OCI-LY1 (cell line): ENCODE data around the gene FARP1.

ENCODE experiments used
- H2AFZ ChIP-seq: fragments of 200-600 bp; sonication (generic), shearing (Covaris generic); 2 replicates; pipeline ENCODE4 v1.6.0; 2014; ENCODE audit warnings: antibody characterized with exemption, mild to moderate bottlenecking, low read length
- H3F3A ChIP-seq: fragments of 200-600 bp; sonication (generic), shearing (Covaris generic); 2 replicates; pipeline ENCODE4 v1.6.0; 2014; ENCODE audit warnings: mild to moderate bottlenecking, antibody characterized with exemption, low read length, moderate library complexity; ENCODE audit not compliant: insufficient read depth
- H3K27ac ChIP-seq: fragments of 200-600 bp; sonication (generic); 2 replicates; pipeline ENCODE4 v1.5.1; 2014; ENCODE audit warnings: low read length, mixed run types, mild to moderate bottlenecking, low read depth; ENCODE audit not compliant: poor library complexity, severe bottlenecking
- H3K27me3 ChIP-seq: fragments of 200-600 bp; sonication (generic); 2 replicates; pipeline ENCODE4 v1.6.0; 2014; ENCODE audit warnings: antibody characterized with exemption, mild to moderate bottlenecking, low read length, moderate library complexity; ENCODE audit not compliant: insufficient read depth
- H3K36me3 ChIP-seq: fragments of 200-600 bp; sonication (generic); 2 replicates; pipeline ENCODE4 v1.6.1; 2014; ENCODE audit warnings: mild to moderate bottlenecking, antibody characterized with exemption, low read length, moderate library complexity, mixed read lengths; ENCODE audit not compliant: insufficient read depth
- H3K4me1 ChIP-seq: fragments of 200-600 bp; sonication (generic); 2 replicates; pipeline ENCODE4 v1.5.1; 2014; ENCODE audit warnings: mild to moderate bottlenecking, low read length, moderate library complexity; ENCODE audit not compliant: insufficient read depth, severe bottlenecking
- H3K4me2 ChIP-seq: fragments of 200-600 bp; sonication (generic), shearing (Covaris generic); 2 replicates; pipeline ENCODE4 v1.6.1; 2014; ENCODE audit warnings: low read length
- H3K4me3 ChIP-seq: fragments of 200-600 bp; sonication (generic); 2 replicates; pipeline ENCODE4 v1.5.1; 2014; ENCODE audit warnings: low read length, low read depth, mild to moderate bottlenecking, mixed read lengths; ENCODE audit not compliant: poor library complexity, severe bottlenecking
- H3K79me2 ChIP-seq: fragments of 200-600 bp; shearing (Covaris generic); 2 replicates; pipeline ENCODE4 v1.6.1; 2016; ENCODE audit warnings: mixed run types, low read length, mixed read lengths; ENCODE audit not compliant: insufficient read depth
- H3K9ac ChIP-seq: fragments of 200-600 bp; sonication (generic), shearing (Covaris generic); 2 replicates; pipeline ENCODE4 v1.6.1; 2014; ENCODE audit warnings: mild to moderate bottlenecking, low read length, mixed read lengths
- H3K9me2 ChIP-seq: fragments of 200-600 bp; sonication (generic), shearing (Covaris generic); 2 replicates; pipeline ENCODE4 v1.6.1; 2014; ENCODE audit warnings: low read depth, mild to moderate bottlenecking, low read length, mixed read lengths
- H3K9me3 ChIP-seq: fragments of 200-600 bp; shearing (Covaris generic); 2 replicates; pipeline ENCODE4 v1.6.1; 2014; ENCODE audit warnings: low read length, mixed read lengths
- H4K20me1 ChIP-seq: fragments of 200-600 bp; sonication (generic), shearing (Covaris generic); 2 replicates; pipeline ENCODE4 v1.6.0; 2016; ENCODE audit warnings: mild to moderate bottlenecking, low read length; ENCODE audit not compliant: insufficient read depth
- CTCF ChIP-seq: fragments of 200-600 bp; sonication (generic), shearing (Covaris generic); IDR thresholded peaks from 2 replicates; pipeline ENCODE4 v1.5.1; 2017; ENCODE audit warnings: mild to moderate bottlenecking, antibody characterized with exemption, low read length, moderate library complexity, mixed read lengths
- EZH2 ChIP-seq: fragments of 200-600 bp; sonication (generic), shearing (Covaris generic); IDR thresholded peaks from 2 replicates; pipeline ENCODE4 v1.8.0; 2017; ENCODE audit warnings: borderline replicate concordance, mixed run types, mild to moderate bottlenecking, antibody characterized with exemption, low read length, moderate library complexity, mixed read lengths

The FARP1 gene

GRCh38 chr13:98134901-98135300, 8.0 kb upstream of the FARP1 start:
- Histone ChIP-seq H3K4me1 (no peaks in the 10 kb centered on the region), H4K20me1 (no peaks in the 10 kb centered on the region), H3K9me3 (no peaks in the 10 kb centered on the region), H3K4me2 (no peak overlapping the region), H3K9me2 (no peaks in the 10 kb centered on the region), H3K79me2 (no peaks in the 10 kb centered on the region), H2AFZ (no peak overlapping the region), H3F3A (no peaks in the 10 kb centered on the region), H3K27ac (no peak overlapping the region), H3K36me3 (no peaks in the 10 kb centered on the region), H3K9ac (no peak overlapping the region), H3K27me3 (no peaks in the 10 kb centered on the region; the same call in 1 of the 2 replicates), H3K4me3 (no peak overlapping the region)
- TF ChIP-seq CTCF (no peak), EZH2 (no peak)

- no peaks in the 10 kb centered on the region; the same call in 1 of the 2 replicates for H3K27me3 ChIP-seq
- H4K20me1 ChIP-seq, result no peaks in the 10 kb centered on the region
- no peaks in the 10 kb centered on the region for H3F3A ChIP-seq
- no peak overlapping the region for H3K27ac ChIP-seq
- H3K4me1 ChIP-seq, result no peaks in the 10 kb centered on the region
- H3K9ac ChIP-seq, result no peak overlapping the region
- H3K4me3 ChIP-seq, result no peak overlapping the region
- no peaks in the 10 kb centered on the region for H3K79me2 ChIP-seq
- no peaks in the 10 kb centered on the region for H3K9me3 ChIP-seq
- H3K36me3 ChIP-seq, result no peaks in the 10 kb centered on the region
- no peak overlapping the region for H2AFZ ChIP-seq
- no peak overlapping the region for H3K4me2 ChIP-seq
- no peak for TF ChIP-seq EZH2
- TF ChIP-seq CTCF, result no peak
- H3K9me2 ChIP-seq, result no peaks in the 10 kb centered on the region
Observed at GRCh38 chr13:98141091-98141490, 1.8 kb upstream of the FARP1 start.

GRCh38 chr13:98141509-98142379, 1.1 kb upstream of the FARP1 start:
- Histone ChIP-seq H3K27ac (no peak overlapping the region), H3K4me3 (no peak overlapping the region), H3K9me2 (no peaks in the 10 kb centered on the region), H2AFZ (no peak overlapping the region), H4K20me1 (no peaks in the 10 kb centered on the region), H3K4me2 (no peak overlapping the region), H3K79me2 (no peaks in the 10 kb centered on the region), H3K9me3 (no peaks in the 10 kb centered on the region), H3K36me3 (no peaks in the 10 kb centered on the region), H3K4me1 (no peaks in the 10 kb centered on the region), H3K9ac (no peak overlapping the region), H3F3A (no peaks in the 10 kb centered on the region), H3K27me3 (peaks cover 4% of the 10 kb centered on the region)
- TF ChIP-seq CTCF (no peak), EZH2 (no peak)
